HepG2 (cell line): ENCODE data around the gene C14orf93. TPM values are rescaled to one million over a fixed set of nuclear protein-coding genes. Genes with fewer than 3 reads are reported as not detected.

ENCODE experiments used
- BCLAF1 ChIP-seq: fragments of 450-650 bp; IDR thresholded peaks from 2 replicates; pipeline ENCODE4 v1.6.1; 2017; ENCODE audit warnings: mild to moderate bottlenecking
- GRHL1 ChIP-seq: sonication (generic); formaldehyde crosslinking; conservative IDR thresholded peaks from 2 replicates; pipeline ENCODE4 v1.8.0; 2022; ENCODE audit warnings: missing genetic modification reagents
- KMT2B ChIP-seq: IDR thresholded peaks from 2 replicates; pipeline ENCODE4 v1.6.1; 2016; ENCODE audit warnings: missing genetic modification reagents, missing compliant biosample characterization
- NFAT5 ChIP-seq: sonication (generic); formaldehyde crosslinking; IDR thresholded peaks from 2 replicates; pipeline ENCODE4 v1.4.0; 2020; ENCODE audit warnings: missing genetic modification reagents
- RFX5 ChIP-seq: IDR thresholded peaks from 2 replicates; pipeline ENCODE4 v1.6.1; 2011; ENCODE audit warnings: low read depth, low read length, improper control_type of control experiment
- SMAD1 ChIP-seq: sonication (generic); formaldehyde crosslinking; IDR thresholded peaks from 2 replicates; pipeline ENCODE4 v1.4.0; 2020; ENCODE audit warnings: missing genetic modification reagents, low read depth, mild to moderate bottlenecking, borderline replicate concordance
- SOX5 ChIP-seq: IDR thresholded peaks from 2 replicates; pipeline ENCODE4 v1.6.1; 2016; ENCODE audit warnings: borderline replicate concordance
- XRCC5 ChIP-seq: fragments of 200-400 bp; formaldehyde crosslinking; optimal IDR thresholded peaks from 2 replicates; pipeline ENCODE3; 2017; ENCODE audit warnings: mild to moderate bottlenecking, low read length
- ZBTB7A ChIP-seq: sonication (generic); formaldehyde crosslinking; IDR thresholded peaks from 2 replicates; pipeline ENCODE4 v1.8.0; 2022; ENCODE audit warnings: mild to moderate bottlenecking, missing genetic modification reagents
- ZFAT ChIP-seq: sonication (generic); formaldehyde crosslinking; conservative IDR thresholded peaks from 2 replicates; pipeline ENCODE4 v1.8.1; 2023; ENCODE audit warnings: missing genetic modification reagents, inconsistent platforms
- ZNF362 ChIP-seq: sonication (generic); formaldehyde crosslinking; IDR thresholded peaks from 2 replicates; pipeline ENCODE4 v1.4.0; 2020; ENCODE audit warnings: missing genetic modification reagents, mild to moderate bottlenecking, borderline replicate concordance
- ZNF510 ChIP-seq: sonication (generic); formaldehyde crosslinking; IDR thresholded peaks from 2 replicates; pipeline ENCODE4 v1.4.0; 2020; ENCODE audit warnings: low read depth, mild to moderate bottlenecking, missing genetic modification reagents
- ZNF761 ChIP-seq: sonication (generic); formaldehyde crosslinking; conservative IDR thresholded peaks from 2 replicates; pipeline ENCODE4 v1.4.0; 2020; ENCODE audit warnings: mild to moderate bottlenecking, missing genetic modification reagents
- polyA plus RNA-seq, 8 experiments: library from polyadenylated mRNA; depleted of rRNA in 3 of 8; stranded (reverse) in 7 of 8; unstranded in 1 of 8; fragments of >200 nt; fragmentation: Illumina TruSeq in 4 of 8; extraction: Trizol in 4 of 8; gene quantifications; 2 replicates each; pipeline versions ENCODE4 v1.2.1 to v1.2.3, GENCODE V29; 2011 to 2016; ENCODE audit warnings: low read depth in 4 of 8, missing spikeins in 1 of 8, mixed read lengths in 1 of 8; ENCODE audit not compliant: insufficient read depth in 1 of 8
- total RNA-seq, 5 experiments: library from RNA; depleted of rRNA; stranded (reverse); fragments of >200 nt; fragmentation: Illumina TruSeq; extraction: Trizol; gene quantifications; 2 replicates each; pipeline ENCODE4 v1.2.3, GENCODE V29; 2016; ENCODE audit warnings: low read depth in 1 of 5
- TF ChIP-seq, protein P1 (sequence below): sonication (generic); formaldehyde crosslinking; IDR thresholded peaks from 2 replicates; pipeline ENCODE4 v1.4.0; 2020; ENCODE audit warnings: missing genetic modification reagents, borderline replicate concordance

Gene C14orf93
- total and polyA plus RNA-seq, 2 of the 13 experiments (the other 11 are each of a cell fraction or from before 2014, with no cell fraction given) = 11.4 to 22.5 TPM

DNA sequence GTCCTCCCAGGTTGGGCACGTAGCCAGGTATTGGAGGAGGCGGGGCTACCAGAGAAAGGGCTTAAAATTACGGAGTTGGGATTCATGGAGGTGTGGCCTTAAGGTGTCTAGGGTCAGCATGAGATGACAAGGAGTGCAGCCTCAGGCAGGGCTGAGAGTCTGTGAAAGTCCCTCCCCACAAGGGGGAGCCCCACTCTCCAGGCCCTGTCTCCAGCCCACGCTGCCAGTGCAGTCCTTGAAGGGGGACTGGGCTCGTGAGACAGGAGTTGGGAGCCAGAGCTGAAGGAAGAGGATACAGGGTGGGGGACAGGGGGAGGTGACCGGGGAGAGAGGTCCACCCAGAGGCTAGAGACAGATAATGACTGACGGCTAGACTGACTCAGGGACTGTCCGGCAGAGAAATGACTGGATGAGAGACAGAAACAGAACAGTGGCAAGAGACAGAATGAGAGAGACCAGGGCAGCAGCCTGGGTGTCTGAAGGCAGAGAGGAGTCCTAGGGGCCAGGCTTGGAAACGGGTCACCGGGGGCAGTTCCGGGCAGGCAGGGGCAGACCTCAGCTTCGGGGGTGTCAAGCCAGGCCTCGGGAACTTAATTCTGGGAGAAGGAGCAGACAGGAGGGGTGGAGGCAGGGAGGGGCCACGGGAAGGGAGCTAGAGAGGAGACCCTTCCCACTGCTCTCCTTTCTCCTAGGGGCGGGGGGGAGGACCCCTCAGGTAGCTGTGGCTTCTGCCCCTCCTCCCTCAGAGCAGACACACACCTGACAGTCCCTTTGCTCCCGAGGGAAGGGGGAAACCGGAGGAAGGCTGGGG is 46.4 kb upstream of the C14orf93 start (continued):
- TF ChIP-seq, protein P1, sequence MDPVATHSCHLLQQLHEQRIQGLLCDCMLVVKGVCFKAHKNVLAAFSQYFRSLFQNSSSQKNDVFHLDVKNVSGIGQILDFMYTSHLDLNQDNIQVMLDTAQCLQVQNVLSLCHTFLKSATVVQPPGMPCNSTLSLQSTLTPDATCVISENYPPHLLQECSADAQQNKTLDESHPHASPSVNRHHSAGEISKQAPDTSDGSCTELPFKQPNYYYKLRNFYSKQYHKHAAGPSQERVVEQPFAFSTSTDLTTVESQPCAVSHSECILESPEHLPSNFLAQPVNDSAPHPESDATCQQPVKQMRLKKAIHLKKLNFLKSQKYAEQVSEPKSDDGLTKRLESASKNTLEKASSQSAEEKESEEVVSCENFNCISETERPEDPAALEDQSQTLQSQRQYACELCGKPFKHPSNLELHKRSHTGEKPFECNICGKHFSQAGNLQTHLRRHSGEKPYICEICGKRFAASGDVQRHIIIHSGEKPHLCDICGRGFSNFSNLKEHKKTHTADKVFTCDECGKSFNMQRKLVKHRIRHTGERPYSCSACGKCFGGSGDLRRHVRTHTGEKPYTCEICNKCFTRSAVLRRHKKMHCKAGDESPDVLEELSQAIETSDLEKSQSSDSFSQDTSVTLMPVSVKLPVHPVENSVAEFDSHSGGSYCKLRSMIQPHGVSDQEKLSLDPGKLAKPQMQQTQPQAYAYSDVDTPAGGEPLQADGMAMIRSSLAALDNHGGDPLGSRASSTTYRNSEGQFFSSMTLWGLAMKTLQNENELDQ (CRISPR knock-in tag) = no peak
- TF ChIP-seq ZNF510 (CRISPR knock-in tag) (no peak), ZBTB7A (CRISPR knock-in tag) (peak; percentile 62), GRHL1 (CRISPR knock-in tag) (no peak), BCLAF1 (no peak), SMAD1 (CRISPR knock-in tag) (peak; percentile 39; the same call in 1 of the 2 replicates), SOX5 (CRISPR knock-in tag) (peak; percentile 46; the same call in 1 of the 2 replicates), NFAT5 (CRISPR knock-in tag) (0 out of 2 replicates have a peak, but pooled peaks have one; percentile 34), ZNF761 (CRISPR knock-in tag) (peak; percentile 74), RFX5 (peak; percentile 35; the same call in 1 of the 2 replicates), XRCC5 (peak; percentile 100), ZFAT (CRISPR knock-in tag) (no peak), ZNF362 (CRISPR knock-in tag) (no peak), KMT2B (0 out of 2 replicates have a peak, but pooled peaks have one; percentile 34)
